Keratinocyte (primary cell): Measurements from ENCODE around the gene LBX1. TPM values are rescaled to one million over a fixed set of nuclear protein-coding genes. Genes with fewer than 3 reads are reported as not detected.

Experiments used
- DNase-seq: peaks from one replicate; pipeline ENCODE4 v3.0.0-alpha.2; 2011; ENCODE audit warnings: low read depth, missing footprints, low spot score
- FAIRE-seq: peaks from 2 replicates; lab custom pipeline; 2011; peaks lifted over from hg19 to GRCh38; lab: Jason Lieb, UNC
- H2AFZ ChIP-seq: 2 replicates; pipeline ENCODE4 v1.6.0; 2012; ENCODE audit warnings: low read length, control low read depth, inconsistent platforms; ENCODE audit not compliant: control insufficient read depth
- H3K27ac ChIP-seq: 2 replicates; pipeline ENCODE4 v1.5.1; 2011; ENCODE audit warnings: low read length; ENCODE audit not compliant: control insufficient read depth, insufficient read depth
- H3K27me3 ChIP-seq: 3 replicates; pipeline ENCODE4 v1.6.0; 2011; ENCODE audit warnings: low read length; ENCODE audit not compliant: control insufficient read depth, insufficient read depth; ENCODE audit errors: extremely low read depth
- H3K36me3 ChIP-seq, 2 experiments: 2 replicates in 1 of 2; 3 replicates in 1 of 2; pipeline ENCODE4 v1.5.1; 2011; ENCODE audit warnings: low read length in 2 of 2, mild to moderate bottlenecking in 1 of 2; ENCODE audit not compliant: control insufficient read depth in 2 of 2, insufficient read depth in 2 of 2; ENCODE audit errors: extremely low read depth in 1 of 2
- H3K4me1 ChIP-seq: 3 replicates; pipeline ENCODE4 v1.5.1; 2011; ENCODE audit warnings: low read length; ENCODE audit not compliant: control insufficient read depth, insufficient read depth; ENCODE audit errors: extremely low read depth
- H3K4me2 ChIP-seq: 3 replicates; pipeline ENCODE4 v1.6.0; 2011; ENCODE audit warnings: low read depth, low read length; ENCODE audit not compliant: control insufficient read depth, insufficient read depth; ENCODE audit errors: extremely low read depth
- H3K4me3 ChIP-seq, 3 experiments: fragments of 200-600 bp in 1 of 3; sonication (generic) in 1 of 3; 2 replicates in 2 of 3; 3 replicates in 1 of 3; pipeline ENCODE4 v1.5.1; 2011 to 2016; ENCODE audit warnings: low read length in 3 of 3, mild to moderate bottlenecking in 3 of 3, control low read depth in 2 of 3, inconsistent platforms in 1 of 3, low read depth in 1 of 3, mixed read lengths in 1 of 3, mixed run types in 1 of 3, moderate library complexity in 1 of 3; ENCODE audit not compliant: control insufficient read depth in 2 of 3, insufficient read depth in 2 of 3; ENCODE audit errors: extremely low read depth in 1 of 3
- H3K79me2 ChIP-seq: 2 replicates; pipeline ENCODE4 v1.6.0; 2012; ENCODE audit warnings: low read length; ENCODE audit not compliant: control insufficient read depth, insufficient read depth
- H3K9ac ChIP-seq: 3 replicates; pipeline ENCODE4 v1.6.0; 2011; ENCODE audit warnings: low read length; ENCODE audit not compliant: control insufficient read depth, insufficient read depth; ENCODE audit errors: extremely low read depth
- H3K9me1 ChIP-seq: 3 replicates; pipeline ENCODE4 v1.6.0; 2011; ENCODE audit warnings: low read length; ENCODE audit not compliant: control insufficient read depth, insufficient read depth; ENCODE audit errors: extremely low read depth
- H3K9me3 ChIP-seq: 2 replicates; pipeline ENCODE4 v1.5.1; 2012; ENCODE audit warnings: low read depth, low read length; ENCODE audit not compliant: control insufficient read depth
- H4K20me1 ChIP-seq: 3 replicates; pipeline ENCODE4 v1.6.0; 2011; ENCODE audit warnings: low read length; ENCODE audit not compliant: control insufficient read depth, insufficient read depth; ENCODE audit errors: extremely low read depth
- EZH2 ChIP-seq: IDR thresholded peaks from one replicate; pipeline ENCODE4 v1.6.1; 2012; ENCODE audit warnings: inconsistent platforms, mild to moderate bottlenecking, low read length, moderate library complexity
- dilution Hi-C: fragments of 300-500 bp; cut with MboI; formaldehyde crosslinking; loops from one replicate; pipeline ENCODE4 v1.7.0; 2020; ENCODE audit warnings: low sequenced_read_pairs; ENCODE audit not compliant: extremely low pct_ligation_motif_present
- polyA plus RNA-seq, 5 experiments: library from polyadenylated mRNA; depleted of rRNA in 3 of 5; stranded (reverse) in 3 of 5; stranded (forward) in 1 of 5; unstranded in 1 of 5; fragments of >200 nt; gene quantifications; 1 replicate in 1 of 5; 2 replicates in 3 of 5; 3 replicates in 1 of 5; pipeline versions ENCODE4 v1.2.1 to v1.2.3, GENCODE V29; 2011 to 2012; ENCODE audit warnings: missing spikeins in 2 of 5, low read depth in 1 of 5, low replicate concordance in 1 of 5
- TF ChIP-seq, protein P1 (sequence below), 3 experiments: IDR thresholded peaks in 1 of 3; conservative IDR thresholded peaks in 1 of 3; optimal IDR thresholded peaks in 1 of 3; 2 replicates in 2 of 3; 3 replicates in 1 of 3; pipeline versions ENCODE3 to v1.5.1; 2011; ENCODE audit warnings: low read length in 3 of 3, mild to moderate bottlenecking in 3 of 3, moderate library complexity in 2 of 3, control low read depth in 1 of 3, inconsistent platforms in 1 of 3; ENCODE audit not compliant: insufficient read depth in 2 of 3; ENCODE audit errors: extremely low read depth in 1 of 3

LBX1 gene
- polyA plus RNA-seq, 1 donor (not counting 4 experiments of a cell fraction or from before 2014, with no cell fraction given) = not detected

DNA sequence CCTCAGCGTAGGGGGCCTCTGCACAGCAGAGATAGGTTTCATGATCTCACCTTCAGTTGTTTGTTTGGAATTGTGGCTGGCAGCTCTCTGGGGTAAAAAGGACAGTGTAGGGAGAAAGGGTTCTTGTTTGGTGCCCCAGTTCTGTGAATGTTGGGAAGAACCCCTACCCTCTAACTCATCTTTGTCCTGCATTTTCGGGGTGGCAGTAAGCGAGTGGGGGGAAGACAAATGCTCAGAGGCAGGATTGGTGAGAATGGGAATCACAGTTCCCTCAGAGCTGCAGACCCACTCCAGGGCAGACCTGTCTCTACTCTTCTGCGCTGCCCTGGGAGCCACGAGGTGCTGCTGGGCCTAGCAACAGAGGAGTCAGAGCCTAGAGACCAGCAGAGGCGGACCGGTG, 1.8 kb upstream of the LBX1 start:
- Histone ChIP-seq H3K36me3 (no peaks in the 10 kb centered on the region), H4K20me1 (peaks cover 7% of the 10 kb centered on the region), H3K4me2 (no peak overlapping the region), H3K27me3 (peaks cover 100% of the 10 kb centered on the region), H3K4me3 (no peak overlapping the region), H3K9me3 (no peaks in the 10 kb centered on the region), H2AFZ (no peak overlapping the region), H3K9ac (no peak overlapping the region), H3K4me1 (peaks cover 9% of the 10 kb centered on the region), H3K27ac (no peak overlapping the region), H3K9me1 (no peaks in the 10 kb centered on the region), H3K79me2 (no peaks in the 10 kb centered on the region)
- DNase-seq = no peak
- dilution Hi-C loops = no loop called here
- FAIRE-seq = no peak
- TF ChIP-seq, protein P1, sequence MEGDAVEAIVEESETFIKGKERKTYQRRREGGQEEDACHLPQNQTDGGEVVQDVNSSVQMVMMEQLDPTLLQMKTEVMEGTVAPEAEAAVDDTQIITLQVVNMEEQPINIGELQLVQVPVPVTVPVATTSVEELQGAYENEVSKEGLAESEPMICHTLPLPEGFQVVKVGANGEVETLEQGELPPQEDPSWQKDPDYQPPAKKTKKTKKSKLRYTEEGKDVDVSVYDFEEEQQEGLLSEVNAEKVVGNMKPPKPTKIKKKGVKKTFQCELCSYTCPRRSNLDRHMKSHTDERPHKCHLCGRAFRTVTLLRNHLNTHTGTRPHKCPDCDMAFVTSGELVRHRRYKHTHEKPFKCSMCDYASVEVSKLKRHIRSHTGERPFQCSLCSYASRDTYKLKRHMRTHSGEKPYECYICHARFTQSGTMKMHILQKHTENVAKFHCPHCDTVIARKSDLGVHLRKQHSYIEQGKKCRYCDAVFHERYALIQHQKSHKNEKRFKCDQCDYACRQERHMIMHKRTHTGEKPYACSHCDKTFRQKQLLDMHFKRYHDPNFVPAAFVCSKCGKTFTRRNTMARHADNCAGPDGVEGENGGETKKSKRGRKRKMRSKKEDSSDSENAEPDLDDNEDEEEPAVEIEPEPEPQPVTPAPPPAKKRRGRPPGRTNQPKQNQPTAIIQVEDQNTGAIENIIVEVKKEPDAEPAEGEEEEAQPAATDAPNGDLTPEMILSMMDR (optimal IDR thresholded peaks at IDR 0.05 in 1 of 3, IDR thresholded peaks at IDR 0.05 in 1 of 3, conservative IDR thresholded peaks at IDR 0.05 in 1 of 3; ENCODE audit: extremely low read depth in 1 of 3, insufficient read depth in 2 of 3, low read length in 3 of 3) = no peak
- no peak for TF ChIP-seq EZH2

DNA sequence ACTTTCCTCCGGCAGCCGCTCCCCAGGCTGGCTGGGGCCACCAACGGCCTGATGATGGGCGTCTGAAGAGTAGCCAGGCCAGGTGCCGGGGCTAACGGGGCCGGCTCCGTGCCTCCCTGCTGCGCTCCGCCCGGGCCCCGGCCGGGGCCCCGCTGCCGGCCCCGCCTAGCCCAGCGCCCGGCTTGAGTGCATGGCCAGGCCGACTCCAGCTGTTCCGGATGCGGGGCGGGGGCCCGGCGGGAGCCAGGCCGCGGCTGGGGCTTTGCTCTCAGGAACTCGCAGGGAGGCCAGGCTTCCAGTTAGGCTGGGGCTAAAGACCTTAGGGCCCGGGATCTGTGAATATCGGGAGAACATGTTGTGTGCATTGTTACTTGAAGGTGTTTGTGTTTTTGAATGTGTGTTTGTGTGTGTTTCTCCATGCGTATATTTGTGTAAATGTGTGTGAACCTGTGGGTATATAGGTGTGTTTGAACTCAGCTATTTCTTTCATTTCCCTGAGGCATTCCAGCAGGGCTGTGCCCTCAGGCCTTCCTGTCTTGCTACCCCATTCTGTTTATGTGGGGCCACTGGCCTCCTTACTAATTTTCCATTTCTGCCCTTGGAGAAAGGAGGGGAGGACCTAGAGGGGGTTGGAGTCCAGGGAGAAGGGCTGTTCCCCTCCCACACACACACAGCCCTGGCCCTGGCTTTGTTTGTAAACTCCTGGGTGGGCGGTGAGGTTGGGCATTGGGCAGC, 1.1 kb upstream of the LBX1 start:
- Histone ChIP-seq H3K4me2 (no peak overlapping the region), H2AFZ (no peak overlapping the region), H3K27ac (no peak overlapping the region), H3K9ac (no peak overlapping the region), H3K36me3 (no peaks in the 10 kb centered on the region), H3K9me1 (no peaks in the 10 kb centered on the region), H3K79me2 (no peaks in the 10 kb centered on the region), H3K4me3 (no peak overlapping the region), H3K27me3 (peaks cover 100% of the 10 kb centered on the region), H3K9me3 (no peaks in the 10 kb centered on the region), H3K4me1 (peaks cover 14% of the 10 kb centered on the region), H4K20me1 (peaks cover 7% of the 10 kb centered on the region)
- FAIRE-seq (no peak), DNase-seq (no peak)
- dilution Hi-C loops = no loop called here
- peak; percentile 71 for TF ChIP-seq EZH2
- TF ChIP-seq, protein P1 (optimal IDR thresholded peaks at IDR 0.05 in 1 of 3, IDR thresholded peaks at IDR 0.05 in 1 of 3, conservative IDR thresholded peaks at IDR 0.05 in 1 of 3; ENCODE audit: extremely low read depth in 1 of 3, insufficient read depth in 2 of 3, low read length in 3 of 3) = no peak
